Left renal cortex interstitium (tissue), 4 donors: Measurements from ENCODE around the gene TSHZ1. TPM values are rescaled to one million over a fixed set of nuclear protein-coding genes. Genes with fewer than 3 reads are reported as not detected.
A peak's percentile ranks its signal among the peaks of the same experiment; 100 is the strongest.

ENCODE experiments used
- DNase-seq, 4 donors: peaks; one replicate each; pipeline ENCODE4 v3.0.0-alpha.2; 2013; ENCODE audit warnings: low read depth in 4 of 4, low spot score in 2 of 4, missing footprints in 1 of 4
- polyA plus RNA-seq, 4 donors: library from polyadenylated mRNA; unstranded; fragments of 120-200 nt; gene quantifications; one replicate each; pipeline ENCODE4 v1.2.1, GENCODE V29; 2013; ENCODE audit not compliant: insufficient read length in 4 of 4

TSHZ1 gene
- polyA plus RNA-seq, result 10 to 100 TPM; 32.8 to 38.2 (median 35.2) TPM

GRCh38 chr18:75210274-75211001 is at the start of gene TSHZ1:
TSHZ1 (plus strand) TSS chr18:75210797; CDS start chr18:75211877, 1,080 bp downstream.
- DNase-seq, result peak in 1 of 4 donors; percentile 88

- no peak for DNase-seq
These were observed 49.2 kb upstream of the TSHZ1 start for GRCh38 chr18:75161256-75162028.

GRCh38 chr18:75162467-75162866 is 48.1 kb upstream of the TSHZ1 start:
- no peak for DNase-seq

GRCh38 chr18:75162978-75163377 is 47.6 kb upstream of the TSHZ1 start:
- no peak for DNase-seq

- DNase-seq, result no peak
These were observed 46.9 kb upstream of the TSHZ1 start for GRCh38 chr18:75163736-75164135.

- DNase-seq, result no peak
These were observed 46.1 kb upstream of the TSHZ1 start for GRCh38 chr18:75164479-75164878.

- no peak for DNase-seq
These were observed 44.7 kb upstream of the TSHZ1 start for GRCh38 chr18:75165926-75166325.

- DNase-seq, result no peak
These were observed 43.5 kb upstream of the TSHZ1 start for GRCh38 chr18:75167137-75167536.

- no peak for DNase-seq
These were observed 42.6 kb upstream of the TSHZ1 start for GRCh38 chr18:75167759-75168618.

- DNase-seq, result no peak
These were observed 42.0 kb upstream of the TSHZ1 start for GRCh38 chr18:75168619-75169018.

GRCh38 chr18:75169411-75169810 is 41.2 kb upstream of the TSHZ1 start:
- DNase-seq, result no peak

GRCh38 chr18:75170022-75170789 is 40.4 kb upstream of the TSHZ1 start:
- no peak for DNase-seq

- no peak for DNase-seq
These were observed 39.7 kb upstream of the TSHZ1 start for GRCh38 chr18:75170916-75171315.

GRCh38 chr18:75172299-75173124 is 38.1 kb upstream of the TSHZ1 start:
- DNase-seq, result no peak

- DNase-seq, result no peak
These were observed 37.5 kb upstream of the TSHZ1 start for GRCh38 chr18:75173125-75173432.

GRCh38 chr18:75173738-75174137 is 36.9 kb upstream of the TSHZ1 start:
- no peak for DNase-seq

GRCh38 chr18:75176849-75177248 is 33.7 kb upstream of the TSHZ1 start:
- no peak for DNase-seq

GRCh38 chr18:75178376-75178775 is 32.2 kb upstream of the TSHZ1 start:
- no peak for DNase-seq

GRCh38 chr18:75179819-75180600 is 30.6 kb upstream of the TSHZ1 start:
- no peak for DNase-seq
